Central memory CD8-positive, alpha-beta T cell (primary cell): ENCODE data around the gene PRDM16.

Experiments
- ATAC-seq: fragments of 150-1000 bp; cut with Tn5 transposase; replicated peaks from 2 replicates; pipeline ENCODE4 v1.10.0; 2022; ENCODE audit warnings: mild to moderate bottlenecking, moderate FRiP score, moderate number of reproducible peaks; ENCODE audit not compliant: poor library complexity, severe bottlenecking; ENCODE audit errors: extremely low read depth
- DNase-seq, 2 donors: peaks; one replicate each; pipeline ENCODE4 v3.0.0; 2021; ENCODE audit warnings: low spot score in 2 of 2
- H3K27ac Mint-ChIP-seq: one replicate; pipeline ENCODE4 v1.8.0; 2022; ENCODE audit warnings: low read depth, mild to moderate bottlenecking, moderate library complexity, mixed read lengths
- H3K27me3 Mint-ChIP-seq: one replicate; pipeline ENCODE4 v1.8.0; 2022; ENCODE audit warnings: mixed read lengths
- H3K36me3 Mint-ChIP-seq: one replicate; pipeline ENCODE4 v1.8.0; 2022; ENCODE audit warnings: mild to moderate bottlenecking, moderate library complexity, mixed read lengths; ENCODE audit not compliant: insufficient read depth
- H3K4me1 Mint-ChIP-seq: one replicate; pipeline ENCODE4 v1.8.0; 2022; ENCODE audit warnings: mixed read lengths
- H3K4me3 Mint-ChIP-seq: one replicate; pipeline ENCODE4 v1.8.0; 2022; ENCODE audit warnings: mild to moderate bottlenecking, moderate library complexity, mixed read lengths
- H3K9me3 Mint-ChIP-seq: one replicate; pipeline ENCODE4 v1.8.0; 2022; ENCODE audit warnings: mixed read lengths

The PRDM16 gene

GRCh38 chr1:3423245-3423829 is 354.3 kb downstream of the PRDM16 start:
- Mint-ChIP-seq H3K27ac (no peak overlapping the region), H3K36me3 (peaks cover 2% of the 10 kb centered on the region), H3K4me3 (no peak overlapping the region), H3K27me3 (peaks cover 21% of the 10 kb centered on the region), H3K4me1 (no peaks in the 10 kb centered on the region), H3K9me3 (no peaks in the 10 kb centered on the region)
- ATAC-seq (no peak), DNase-seq (no peak)

GRCh38 chr1:3423896-3424611 is 355.1 kb downstream of the PRDM16 start:
- H3K27ac Mint-ChIP-seq, result no peak overlapping the region
- DNase-seq (no peak), ATAC-seq (no peak)
- no peak overlapping the region for H3K4me3 Mint-ChIP-seq
- H3K9me3 Mint-ChIP-seq, result no peaks in the 10 kb centered on the region
- H3K4me1 Mint-ChIP-seq, result no peaks in the 10 kb centered on the region
- H3K27me3 Mint-ChIP-seq, result peaks cover 21% of the 10 kb centered on the region
- peaks cover 2% of the 10 kb centered on the region for H3K36me3 Mint-ChIP-seq

GRCh38 chr1:3425486-3426215 is 356.6 kb downstream of the PRDM16 start:
- no peaks in the 10 kb centered on the region for H3K4me1 Mint-ChIP-seq
- DNase-seq (no peak), ATAC-seq (no peak)
- peaks cover 11% of the 10 kb centered on the region for H3K27me3 Mint-ChIP-seq
- H3K9me3 Mint-ChIP-seq, result no peaks in the 10 kb centered on the region
- H3K4me3 Mint-ChIP-seq, result no peak overlapping the region
- peaks cover 2% of the 10 kb centered on the region for H3K36me3 Mint-ChIP-seq
- H3K27ac Mint-ChIP-seq, result no peak overlapping the region

DNA sequence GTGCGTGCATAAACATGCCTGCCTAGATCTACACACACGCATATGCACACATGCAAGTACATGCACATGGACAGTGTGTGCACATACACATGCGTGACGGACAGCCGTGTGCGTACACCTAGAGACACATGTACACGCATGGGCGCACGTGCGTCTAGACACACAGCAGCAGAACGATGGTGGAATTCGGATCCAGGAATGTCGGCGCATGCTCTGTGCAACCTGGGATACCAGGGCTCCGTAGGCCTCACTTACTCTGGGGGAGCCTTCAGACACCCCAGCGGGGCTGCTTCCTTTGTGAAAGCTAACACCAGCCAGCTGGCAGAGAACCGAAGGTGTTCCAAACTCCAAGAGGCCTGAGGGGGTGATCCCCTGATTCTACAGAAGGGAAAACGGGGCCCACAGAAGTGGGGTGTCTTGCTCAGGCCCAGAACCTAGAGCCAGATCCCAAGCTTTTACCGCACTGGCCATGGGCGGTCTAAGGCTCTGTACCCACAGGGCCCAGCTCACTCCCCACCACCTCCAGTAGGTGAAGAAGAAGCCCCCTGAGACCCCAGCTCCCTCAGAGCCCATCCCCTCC is 358.0 kb downstream of the PRDM16 start:
- no peaks in the 10 kb centered on the region for H3K36me3 Mint-ChIP-seq
- no peak for ATAC-seq
- no peak overlapping the region for H3K27ac Mint-ChIP-seq

GRCh38 chr1:3427711-3428704 is 359.0 kb downstream of the PRDM16 start:
- ATAC-seq, result no peak
- H3K36me3 Mint-ChIP-seq, result no peaks in the 10 kb centered on the region
- no peaks in the 10 kb centered on the region for H3K9me3 Mint-ChIP-seq

More for the DNA sequence above, 358.0 kb downstream of the PRDM16 start:
- H3K4me1 Mint-ChIP-seq, result no peaks in the 10 kb centered on the region
- DNase-seq, result no peak
- no peaks in the 10 kb centered on the region for H3K27me3 Mint-ChIP-seq
- H3K4me3 Mint-ChIP-seq, result no peak overlapping the region
- H3K9me3 Mint-ChIP-seq, result no peaks in the 10 kb centered on the region

DNA sequence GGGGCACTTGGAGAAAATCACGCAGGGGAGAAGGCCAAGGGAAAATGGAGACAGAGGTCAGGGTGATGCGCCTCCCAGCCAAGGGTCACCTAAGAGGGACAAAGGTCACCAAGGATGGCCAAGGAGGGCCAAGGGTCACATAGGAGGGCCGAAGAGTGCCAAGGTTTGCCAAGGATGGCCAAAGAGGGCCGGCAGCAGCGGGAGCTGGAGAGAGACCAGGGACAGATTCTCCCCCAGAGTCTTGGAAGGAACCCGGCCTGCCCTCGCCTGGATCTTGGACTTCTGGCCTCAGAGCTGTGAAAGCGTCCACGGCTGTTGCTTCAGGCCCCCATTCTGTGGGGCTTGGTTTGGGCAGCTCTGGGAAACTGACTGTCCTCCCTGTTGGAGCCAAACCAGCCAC is 359.9 kb downstream of the PRDM16 start:
- Mint-ChIP-seq H3K4me1 (no peaks in the 10 kb centered on the region), H3K4me3 (no peak overlapping the region), H3K36me3 (no peaks in the 10 kb centered on the region), H3K27me3 (no peaks in the 10 kb centered on the region), H3K9me3 (no peaks in the 10 kb centered on the region), H3K27ac (no peak overlapping the region)
- DNase-seq, result no peak
- ATAC-seq, result no peak

More at GRCh38 chr1:3427711-3428704, 359.0 kb downstream of the PRDM16 start:
- Mint-ChIP-seq H3K27me3 (no peaks in the 10 kb centered on the region), H3K4me1 (no peaks in the 10 kb centered on the region), H3K27ac (no peak overlapping the region), H3K4me3 (no peak overlapping the region)
- DNase-seq, result no peak

DNA sequence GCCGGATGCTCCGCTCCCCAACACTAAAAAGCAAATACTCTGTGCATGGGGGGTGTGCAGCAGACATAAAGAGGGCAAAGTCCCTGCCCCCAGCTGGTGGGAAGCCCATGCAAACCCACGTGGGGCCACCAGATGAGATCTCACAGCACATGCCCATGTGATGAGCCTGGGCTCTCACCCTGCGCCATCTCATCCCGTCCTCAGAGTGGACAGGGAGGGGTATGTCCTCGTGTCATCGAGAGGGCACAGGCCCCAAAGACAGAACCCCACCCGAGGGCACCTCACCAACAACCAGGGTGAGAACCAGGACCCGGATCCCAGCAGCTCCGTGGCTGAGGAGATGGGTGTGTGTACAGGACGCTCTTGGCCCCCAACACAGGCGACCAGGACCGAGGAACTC is 360.3 kb downstream of the PRDM16 start:
- ATAC-seq (no peak), DNase-seq (no peak)
- H3K27me3 Mint-ChIP-seq, result no peaks in the 10 kb centered on the region
- H3K4me1 Mint-ChIP-seq, result no peaks in the 10 kb centered on the region
- H3K9me3 Mint-ChIP-seq, result no peaks in the 10 kb centered on the region
- no peaks in the 10 kb centered on the region for H3K36me3 Mint-ChIP-seq
- H3K27ac Mint-ChIP-seq, result no peak overlapping the region
- no peak overlapping the region for H3K4me3 Mint-ChIP-seq

GRCh38 chr1:3429766-3430165 is 360.8 kb downstream of the PRDM16 start:
- Mint-ChIP-seq H3K27me3 (no peaks in the 10 kb centered on the region), H3K4me1 (no peaks in the 10 kb centered on the region), H3K9me3 (no peaks in the 10 kb centered on the region), H3K36me3 (no peaks in the 10 kb centered on the region), H3K4me3 (no peak overlapping the region), H3K27ac (no peak overlapping the region)
- ATAC-seq (no peak), DNase-seq (no peak)

- Mint-ChIP-seq H3K36me3 (no peaks in the 10 kb centered on the region), H3K27me3 (no peaks in the 10 kb centered on the region), H3K27ac (no peak overlapping the region), H3K4me1 (no peaks in the 10 kb centered on the region), H3K9me3 (no peaks in the 10 kb centered on the region), H3K4me3 (no peak overlapping the region)
- ATAC-seq (no peak), DNase-seq (no peak)
Measured at GRCh38 chr1:3430406-3430805, 361.4 kb downstream of the PRDM16 start.

- no peak for ATAC-seq
- no peak for DNase-seq
- H3K36me3 Mint-ChIP-seq, result no peaks in the 10 kb centered on the region
- no peaks in the 10 kb centered on the region for H3K27me3 Mint-ChIP-seq
- H3K4me3 Mint-ChIP-seq, result no peak overlapping the region
- H3K4me1 Mint-ChIP-seq, result no peaks in the 10 kb centered on the region
- no peaks in the 10 kb centered on the region for H3K9me3 Mint-ChIP-seq
- H3K27ac Mint-ChIP-seq, result no peak overlapping the region
Measured at GRCh38 chr1:3430820-3431219, 361.8 kb downstream of the PRDM16 start.

- ATAC-seq (no peak), DNase-seq (no peak)
- H3K27ac Mint-ChIP-seq, result no peak overlapping the region
- no peaks in the 10 kb centered on the region for H3K27me3 Mint-ChIP-seq
- no peaks in the 10 kb centered on the region for H3K36me3 Mint-ChIP-seq
- no peaks in the 10 kb centered on the region for H3K9me3 Mint-ChIP-seq
- H3K4me1 Mint-ChIP-seq, result no peaks in the 10 kb centered on the region
- no peak overlapping the region for H3K4me3 Mint-ChIP-seq
Measured at GRCh38 chr1:3431266-3431665, 362.3 kb downstream of the PRDM16 start.

GRCh38 chr1:3431686-3432085 is 362.7 kb downstream of the PRDM16 start:
- H3K36me3 Mint-ChIP-seq, result no peaks in the 10 kb centered on the region
- ATAC-seq, result no peak
- no peaks in the 10 kb centered on the region for H3K27me3 Mint-ChIP-seq
- H3K27ac Mint-ChIP-seq, result no peak overlapping the region
- no peak overlapping the region for H3K4me3 Mint-ChIP-seq
- no peaks in the 10 kb centered on the region for H3K9me3 Mint-ChIP-seq
- DNase-seq, result no peak
- H3K4me1 Mint-ChIP-seq, result no peaks in the 10 kb centered on the region
